Erythroblast (primary cell): ENCODE results near the gene IPO13.

Source experiments
- GATA1 ChIP-seq: IDR thresholded peaks from 2 replicates; pipeline ENCODE4 v1.6.1; 2011; ENCODE audit warnings: low read depth, mild to moderate bottlenecking, control low read depth, low read length, moderate library complexity
- POLR2A ChIP-seq: IDR thresholded peaks from 2 replicates; pipeline ENCODE4 v1.6.1; 2011; ENCODE audit warnings: mild to moderate bottlenecking, low read length

GRCh38 chr1:43900386-43900785 lies 46.4 kb upstream of the IPO13 start:
- TF ChIP-seq POLR2A: no peak
- TF ChIP-seq GATA1: no peak
